DMS53 treated with DMSO at 0.1 percent for 48 hours (cell line): Measurements from ENCODE around the gene PAK5.

Source experiments
- DNase-seq: peaks from one replicate; lab custom pipeline; 2025; ENCODE audit not compliant: unreplicated experiment; lab: John Stamatoyannopoulos, UW

PAK5 gene

GRCh38 chr20:9792674-9793073, 46.2 kb downstream of the PAK5 start:
- no peak for DNase-seq

- no peak for DNase-seq
Observed at GRCh38 chr20:9789131-9789530, 49.7 kb downstream of the PAK5 start.

- DNase-seq = no peak
Observed at GRCh38 chr20:9775176-9775575, 63.7 kb downstream of the PAK5 start.

GRCh38 chr20:9769954-9770353, 68.9 kb downstream of the PAK5 start:
- no peak for DNase-seq

- no peak for DNase-seq
Observed at GRCh38 chr20:9761476-9761875, 77.4 kb downstream of the PAK5 start.

- no peak for DNase-seq
Observed at GRCh38 chr20:9759392-9759791, 79.5 kb downstream of the PAK5 start.

- no peak for DNase-seq
Observed at GRCh38 chr20:9758752-9759151, 80.1 kb downstream of the PAK5 start.

GRCh38 chr20:9756660-9757059, 82.2 kb downstream of the PAK5 start:
- DNase-seq = no peak

GRCh38 chr20:9755301-9755700, 83.6 kb downstream of the PAK5 start:
- DNase-seq = no peak

- no peak for DNase-seq
Observed at GRCh38 chr20:9744551-9744950, 94.3 kb downstream of the PAK5 start.

- no peak for DNase-seq
Observed at GRCh38 chr20:9743871-9744270, 95.0 kb downstream of the PAK5 start.

- DNase-seq = no peak
Observed at GRCh38 chr20:9742821-9743220, 96.1 kb downstream of the PAK5 start.

GRCh38 chr20:9741996-9742395, 96.9 kb downstream of the PAK5 start:
- no peak for DNase-seq

GRCh38 chr20:9740486-9740885, 98.4 kb downstream of the PAK5 start:
- DNase-seq = no peak

GRCh38 chr20:9739991-9740390, 98.9 kb downstream of the PAK5 start:
- DNase-seq = no peak

GRCh38 chr20:9736373-9736772, 102.5 kb downstream of the PAK5 start:
- DNase-seq = no peak

GRCh38 chr20:9723501-9724202, 115.2 kb downstream of the PAK5 start:
- DNase-seq = no peak

- no peak for DNase-seq
Observed at GRCh38 chr20:9711872-9712271, 127.0 kb downstream of the PAK5 start.

- DNase-seq = no peak
Observed at GRCh38 chr20:9710685-9711084, 128.2 kb downstream of the PAK5 start.

GRCh38 chr20:9705722-9706476, 133.0 kb downstream of the PAK5 start:
- DNase-seq = no peak

GRCh38 chr20:9699181-9699580, 139.7 kb downstream of the PAK5 start:
- DNase-seq = no peak

- DNase-seq = no peak
Observed at GRCh38 chr20:9689041-9689440, 149.8 kb downstream of the PAK5 start.

GRCh38 chr20:9686866-9687265, 152.0 kb downstream of the PAK5 start:
- DNase-seq = no peak
